OCI-LY7 (cell line): Measurements from ENCODE around the gene DDN. TPM values are rescaled to one million over a fixed set of nuclear protein-coding genes. Genes with fewer than 3 reads are reported as not detected.

ENCODE experiments used
- BruUV-seq: library from RNA; stranded (reverse); fragments of 400-500 nt; replicated peaks from 2 replicates; lab custom pipeline; 2021; lab: Mats Ljungman, UMichigan
- CTCF ChIA-PET: fragments of 300-600 bp; sonication (Branson Sonifier 250); formaldehyde crosslinking; loops from one replicate; lab custom pipeline; 2022; ENCODE audit warnings: antibody characterized with exemption; ENCODE audit not compliant: unreplicated experiment; lab: Charles Lee
- POLR2A ChIA-PET: fragments of 300-600 bp; sonication (Branson Sonifier 250); formaldehyde crosslinking; loops from one replicate; lab custom pipeline; 2022; ENCODE audit warnings: antibody characterized with exemption; lab: Charles Lee
- DNase-seq: peaks from one replicate; pipeline ENCODE4 v3.0.0-alpha.2; 2015; ENCODE audit warnings: low spot score
- H2AFZ ChIP-seq: fragments of 200-600 bp; sonication (generic), shearing (Covaris generic); 2 replicates; pipeline ENCODE4 v1.6.1; 2014; ENCODE audit warnings: mild to moderate bottlenecking, antibody characterized with exemption, low read length, moderate library complexity
- H3K27ac ChIP-seq: fragments of 200-600 bp; sonication (generic); 2 replicates; pipeline ENCODE4 v1.5.1; 2014; ENCODE audit warnings: mixed run types, low read depth, mild to moderate bottlenecking, moderate library complexity, low read length, inconsistent platforms; ENCODE audit not compliant: poor library complexity, severe bottlenecking
- H3K36me3 ChIP-seq: fragments of 200-600 bp; sonication (generic); 2 replicates; pipeline ENCODE4 v1.6.1; 2014; ENCODE audit warnings: mild to moderate bottlenecking, antibody characterized with exemption, low read length, moderate library complexity, mixed read lengths; ENCODE audit not compliant: insufficient read depth
- H3K4me1 ChIP-seq: fragments of 200-600 bp; sonication (generic); 2 replicates; pipeline ENCODE4 v1.5.1; 2014; ENCODE audit warnings: mild to moderate bottlenecking, low read length; ENCODE audit not compliant: insufficient read depth, poor library complexity, severe bottlenecking
- H3K4me2 ChIP-seq: fragments of 200-600 bp; sonication (generic); 2 replicates; pipeline ENCODE4 v1.6.1; 2014; ENCODE audit warnings: mild to moderate bottlenecking, low read length
- H3K4me3 ChIP-seq: fragments of 200-600 bp; sonication (generic); 2 replicates; pipeline ENCODE4 v1.5.1; 2014; ENCODE audit warnings: mild to moderate bottlenecking, low read depth, low read length; ENCODE audit not compliant: poor library complexity, severe bottlenecking
- H3K79me2 ChIP-seq: fragments of 200-600 bp; sonication (generic); 2 replicates; pipeline ENCODE4 v1.6.1; 2016; ENCODE audit warnings: low read depth, mild to moderate bottlenecking, low read length, moderate library complexity, mixed read lengths; ENCODE audit not compliant: insufficient read depth
- H3K9me2 ChIP-seq: fragments of 200-600 bp; sonication (generic); 2 replicates; pipeline ENCODE4 v1.6.1; 2016; ENCODE audit warnings: mild to moderate bottlenecking, low read length, mixed read lengths; ENCODE audit not compliant: insufficient read depth
- H3K9me3 ChIP-seq: fragments of 200-600 bp; sonication (generic); 2 replicates; pipeline ENCODE4 v1.6.1; 2014; ENCODE audit warnings: mild to moderate bottlenecking, mixed run types, low read length, mixed read lengths
- H4K20me1 ChIP-seq: fragments of 200-600 bp; sonication (generic); 2 replicates; pipeline ENCODE4 v1.6.1; 2014; ENCODE audit warnings: mild to moderate bottlenecking, antibody characterized with exemption, low read length, moderate library complexity, mixed read lengths; ENCODE audit not compliant: insufficient read depth
- CTCF ChIP-seq: fragments of 200-600 bp; sonication (generic); conservative IDR thresholded peaks from 2 replicates; pipeline ENCODE4 v1.5.1; 2014; ENCODE audit warnings: mild to moderate bottlenecking, antibody characterized with exemption, low read length, moderate library complexity, mixed read lengths
- EZH2phosphoT487 ChIP-seq: fragments of 200-600 bp; sonication (generic); IDR thresholded peaks from 2 replicates; pipeline ENCODE4 v1.6.1; 2018; ENCODE audit warnings: low read depth, borderline replicate concordance, mild to moderate bottlenecking, mixed run types, antibody characterized with exemption, low read length, moderate library complexity, mixed read lengths
- intact Hi-C: fragments of 100-400 bp; cut with micrococcal nuclease; formaldehyde crosslinking; loops from one replicate; pipeline ENCODE4 v1.10.0; 2022; ENCODE audit not compliant: unreplicated experiment
- total RNA-seq, 2 experiments: library from RNA; depleted of rRNA in 1 of 2; stranded (reverse); fragments of >200 nt in 1 of 2; shearing (Covaris generic) in 1 of 2; gene quantifications; 2 replicates each; pipeline ENCODE4 v1.2.3, GENCODE V29; 2014 to 2022

The DDN gene
- total RNA-seq, 2 experiments from 2014 or later: 0.13 TPM; not detected in 1

- no peak overlapping the region for H3K4me2 ChIP-seq
- H4K20me1 ChIP-seq: no peaks in the 10 kb centered on the region
- TF ChIP-seq CTCF (no peak), EZH2phosphoT487 (no peak)
- peaks cover 97% of the 10 kb centered on the region for H3K36me3 ChIP-seq
- intact Hi-C loops: no loop called here
- H3K4me1 ChIP-seq: no peaks in the 10 kb centered on the region
- no peak for DNase-seq
- no peak overlapping the region for H2AFZ ChIP-seq
- H3K9me2 ChIP-seq: no peaks in the 10 kb centered on the region
- ChIA-PET CTCF (no interaction called here), POLR2A (interaction anchor here (0.6 kb wide), 1 partner anchor 19 kb away, joined by 7 read pairs; no protein-coding TSS in a partner anchor)
- H3K27ac ChIP-seq: no peak overlapping the region
- no peaks in the 10 kb centered on the region for H3K9me3 ChIP-seq
- BruUV-seq: no TSS peak
- no peaks in the 10 kb centered on the region for H3K79me2 ChIP-seq
- H3K4me3 ChIP-seq: no peak overlapping the region
Observed at GRCh38 chr12:49039421-49040363, 40.5 kb upstream of the DDN start.

- H3K9me3 ChIP-seq: no peaks in the 10 kb centered on the region
- H3K27ac ChIP-seq: no peak overlapping the region
- no peaks in the 10 kb centered on the region for H3K4me1 ChIP-seq
- H4K20me1 ChIP-seq: no peaks in the 10 kb centered on the region
- ChIA-PET CTCF (no interaction called here), POLR2A (no interaction called here)
- H3K36me3 ChIP-seq: peaks cover 97% of the 10 kb centered on the region
- BruUV-seq: no TSS peak
- H3K4me3 ChIP-seq: no peak overlapping the region
- no peak for DNase-seq
- H3K79me2 ChIP-seq: no peaks in the 10 kb centered on the region
- no peak overlapping the region for H2AFZ ChIP-seq
- H3K9me2 ChIP-seq: no peaks in the 10 kb centered on the region
- TF ChIP-seq CTCF (no peak), EZH2phosphoT487 (no peak)
- intact Hi-C loops: no loop called here
- no peak overlapping the region for H3K4me2 ChIP-seq
Observed at GRCh38 chr12:49038291-49038955, 39.2 kb upstream of the DDN start.

GRCh38 chr12:49037947-49038237 lies 38.7 kb upstream of the DDN start:
- ChIA-PET CTCF (no interaction called here), POLR2A (interaction anchor here (0.9 kb wide), 1 partner anchor 36 kb away, joined by 4 read pairs; no protein-coding TSS in a partner anchor)
- H3K9me2 ChIP-seq: no peaks in the 10 kb centered on the region
- no peak overlapping the region for H2AFZ ChIP-seq
- intact Hi-C loops: no loop called here
- TSS peak; percentile 40 for BruUV-seq
- H3K79me2 ChIP-seq: no peaks in the 10 kb centered on the region
- H3K36me3 ChIP-seq: peaks cover 97% of the 10 kb centered on the region
- H3K4me3 ChIP-seq: no peak overlapping the region
- no peaks in the 10 kb centered on the region for H4K20me1 ChIP-seq
- no peak overlapping the region for H3K4me2 ChIP-seq
- no peaks in the 10 kb centered on the region for H3K4me1 ChIP-seq
- no peak for DNase-seq
- no peak overlapping the region for H3K27ac ChIP-seq
- no peaks in the 10 kb centered on the region for H3K9me3 ChIP-seq
- TF ChIP-seq CTCF (no peak), EZH2phosphoT487 (no peak)
